Measurements from ENCODE around the gene FGFR3. TPM values are rescaled to one million over a fixed set of nuclear protein-coding genes. Genes with fewer than 3 reads are reported as not detected.

FGFR3 gene
- total RNA-seq, 6 donors from 2014 or later: 18.5 to 92.2 (median 24.4) TPM

GRCh38 chr4:1850276-1850675 lies 57.2 kb downstream of the FGFR3 start:
- DNase-seq (no peak), ATAC-seq (ENCODE audit: low FRiP score in 2 of 2) (no peak)
- 86 to 87% methylated on average over 7 to 9 of the region's 10 CpGs for WGBS, 2 donors
- Histone ChIP-seq H3K4me3 (no peak overlapping the region), H3K9me3 (no peaks in the 10 kb centered on the region), H3K36me3 (peaks cover 0 to 28% (median 14%) of the 10 kb centered on the region in 4 donors), H3K27me3 (no peaks in the 10 kb centered on the region), H3K4me1 (peaks cover 14 to 45% (median 29%) of the 10 kb centered on the region in 4 donors), H3K27ac (no peak overlapping the region)
- TF ChIP-seq EP300 (IDR thresholded peaks at IDR 0.05) (no peak), POLR2A (IDR thresholded peaks at IDR 0.05) (no peak), POLR2AphosphoS5 (IDR thresholded peaks at IDR 0.05) (no peak), CTCF (IDR thresholded peaks at IDR 0.05) (no peak)

- peaks cover 14 to 48% (median 31%) of the 10 kb centered on the region in 4 donors for H3K4me1 ChIP-seq
- ATAC-seq (ENCODE audit: low FRiP score in 2 of 2) (no peak), DNase-seq (no peak)
- H3K27me3 ChIP-seq: no peaks in the 10 kb centered on the region
- 65 to 85% methylated on average over 11 of the region's 11 CpGs for WGBS, 2 donors
- no peaks in the 10 kb centered on the region for H3K9me3 ChIP-seq
- H3K4me3 ChIP-seq: no peak overlapping the region
- H3K36me3 ChIP-seq: peaks cover 0 to 22% (median 11%) of the 10 kb centered on the region in 4 donors
- H3K27ac ChIP-seq: peak overlapping the region in 2 of 4 donors; percentile 21 to 28
- TF ChIP-seq CTCF (IDR thresholded peaks at IDR 0.05): peak in 1 of 6 experiments; percentile 18
- no peak for TF ChIP-seq EP300 (IDR thresholded peaks at IDR 0.05)
- no peak for TF ChIP-seq POLR2A (IDR thresholded peaks at IDR 0.05)
- TF ChIP-seq POLR2AphosphoS5 (IDR thresholded peaks at IDR 0.05): no peak
Observed at GRCh38 chr4:1851160-1851559, 58.1 kb downstream of the FGFR3 start.

GRCh38 chr4:1851575-1852410 lies 58.7 kb downstream of the FGFR3 start:
- WGBS, 2 donors: 71 to 76% methylated on average over 16 of the region's 16 CpGs
- no peak for TF ChIP-seq EP300 (IDR thresholded peaks at IDR 0.05)
- no peak for TF ChIP-seq POLR2A (IDR thresholded peaks at IDR 0.05)
- TF ChIP-seq POLR2AphosphoS5 (IDR thresholded peaks at IDR 0.05): no peak
- TF ChIP-seq CTCF (IDR thresholded peaks at IDR 0.05): no peak
- Histone ChIP-seq H3K4me3 (no peak overlapping the region), H3K27ac (peak overlapping the region in 2 of 4 donors; percentile 21 to 28), H3K4me1 (peaks cover 14 to 50% (median 32%) of the 10 kb centered on the region in 4 donors), H3K36me3 (peaks cover 0 to 18% (median 7%) of the 10 kb centered on the region in 4 donors), H3K9me3 (no peaks in the 10 kb centered on the region), H3K27me3 (no peaks in the 10 kb centered on the region)
- DNase-seq: peak in 1 of 2 donors; percentile 60
- ATAC-seq (ENCODE audit: low FRiP score in 2 of 2): no peak

- DNase-seq (peak in 1 of 2 donors; percentile 47), ATAC-seq (ENCODE audit: low FRiP score in 2 of 2) (no peak)
- TF ChIP-seq EP300 (IDR thresholded peaks at IDR 0.05) (no peak), POLR2A (IDR thresholded peaks at IDR 0.05) (no peak), CTCF (IDR thresholded peaks at IDR 0.05) (no peak), POLR2AphosphoS5 (IDR thresholded peaks at IDR 0.05) (no peak)
- peak overlapping the region in 1 of 4 donors; percentile 8 for H3K27ac ChIP-seq
- no peaks in the 10 kb centered on the region for H3K27me3 ChIP-seq
- no peaks in the 10 kb centered on the region for H3K9me3 ChIP-seq
- peaks cover 22 to 61% (median 41%) of the 10 kb centered on the region in 4 donors for H3K4me1 ChIP-seq
- WGBS, 2 donors: 78 to 88% methylated on average over 9 of the region's 9 CpGs
- peaks cover 0 to 8% (median under 1%) of the 10 kb centered on the region in 4 donors for H3K36me3 ChIP-seq
- H3K4me3 ChIP-seq: no peak overlapping the region
Observed at GRCh38 chr4:1852904-1853623, 60.0 kb downstream of the FGFR3 start.

Measured in upper lobe of left lung (tissue), 6 donors.